ENCODE data around the gene UIMC1.
A peak's percentile ranks its signal among the peaks of the same experiment; 100 is the strongest.
"Not testable (repeated sequence)": the region's sequence is repeated elsewhere in the genome, so short reads cannot be mapped to it uniquely, and the experiment has no call there.

UIMC1 gene

DNA sequence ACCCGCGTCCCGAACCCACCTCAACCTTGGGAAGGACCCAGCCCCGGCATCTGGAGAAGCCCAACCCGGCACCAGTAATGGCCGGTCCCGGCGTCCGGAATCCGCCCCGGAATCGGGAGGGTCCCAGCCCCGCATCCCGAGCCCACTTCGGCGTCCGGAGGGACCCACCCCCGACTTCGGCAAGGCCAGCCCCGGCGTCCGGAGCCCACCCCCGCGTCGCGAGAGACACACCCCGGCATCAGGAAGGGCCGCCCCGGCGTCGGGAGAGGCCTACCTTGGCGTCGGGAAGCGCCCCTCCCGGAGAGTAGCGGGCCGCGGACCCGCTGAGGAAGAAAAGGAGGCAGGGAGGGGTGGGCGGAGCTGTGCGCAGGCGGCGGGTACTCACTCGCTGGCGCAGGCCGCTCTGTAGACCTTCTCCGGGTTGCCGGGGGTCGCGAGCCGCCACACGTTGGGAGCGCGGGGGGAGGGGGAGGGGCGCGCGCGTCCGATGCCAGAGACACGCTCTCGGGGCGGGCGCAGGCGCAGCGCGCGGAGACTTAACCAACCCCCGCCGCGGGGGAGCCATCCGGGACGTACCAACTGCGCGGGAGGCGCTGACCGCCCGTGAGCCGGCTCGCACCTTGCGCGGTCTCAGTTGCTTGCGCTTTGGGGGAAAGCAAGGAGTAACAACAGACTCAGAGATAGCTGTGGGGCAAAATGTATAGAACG, at the start of gene UIMC1:
Gene UIMC1, minus strand, starts transcription at position 515 of the 708 bp plus-strand sequence. CDS start 24,164 bp downstream, outside the sequence.
- DNase-seq, result peak; percentile 72 to 73

DNA sequence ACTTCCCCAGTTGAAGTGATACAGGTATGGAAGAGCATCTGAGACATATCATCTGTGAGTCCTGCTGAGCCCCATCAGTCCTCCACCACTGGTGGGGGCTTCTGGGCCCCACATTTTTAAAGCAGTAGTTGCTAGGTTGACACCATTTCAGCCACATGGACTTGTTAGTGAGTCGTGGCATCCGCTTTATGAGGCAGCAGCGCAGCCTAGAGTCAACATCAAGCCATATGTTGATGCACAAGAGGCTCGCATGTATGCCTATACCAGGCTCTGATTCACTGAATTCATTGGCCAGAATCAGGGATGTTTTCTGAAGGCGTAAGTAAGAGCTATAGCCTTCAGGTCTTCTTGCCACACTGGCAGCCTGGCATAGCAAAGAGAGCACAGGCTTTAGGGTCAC, 42.7 kb upstream of the UIMC1 start:
- no peak for DNase-seq

DNA sequence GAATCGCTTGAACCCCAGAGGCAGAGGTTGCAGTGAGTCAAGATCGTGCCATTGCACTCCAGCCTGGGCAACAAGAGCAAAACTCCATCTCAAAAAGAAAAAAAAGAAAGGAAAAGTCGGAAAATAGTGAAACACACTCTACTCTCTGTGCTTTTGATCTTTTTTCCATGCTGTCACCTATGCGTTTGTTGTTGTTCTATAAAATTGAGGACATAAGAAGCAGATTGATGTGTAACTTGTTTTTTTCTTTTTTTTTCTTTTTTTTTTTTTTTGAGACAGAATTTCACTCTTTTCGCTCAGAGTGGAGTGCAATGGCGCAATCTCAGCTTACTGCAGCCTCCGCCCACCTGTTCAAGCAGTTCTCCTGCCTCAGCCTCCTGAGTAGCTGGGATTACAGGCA, 42.0 kb upstream of the UIMC1 start:
- not testable (repeated sequence) for DNase-seq

DNA sequence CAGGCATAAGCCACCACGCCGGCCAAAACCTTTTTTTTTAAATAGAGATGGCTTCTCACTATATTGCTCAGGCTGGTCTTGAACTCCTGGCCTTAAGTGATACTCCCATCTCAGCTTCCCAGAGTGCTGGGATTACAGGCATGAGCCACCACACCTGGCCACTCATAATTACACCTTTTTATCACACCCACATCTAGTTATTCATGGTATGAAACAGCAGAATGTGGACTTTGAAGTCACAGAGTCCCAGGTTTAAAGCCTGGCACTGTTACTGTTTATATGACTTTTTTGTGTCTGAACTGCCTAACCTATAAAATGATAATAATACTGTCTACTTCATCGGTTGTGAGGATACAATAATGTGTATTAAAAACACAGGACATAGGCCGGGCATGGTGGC, 39.1 kb upstream of the UIMC1 start:
- DNase-seq, result no peak

DNA sequence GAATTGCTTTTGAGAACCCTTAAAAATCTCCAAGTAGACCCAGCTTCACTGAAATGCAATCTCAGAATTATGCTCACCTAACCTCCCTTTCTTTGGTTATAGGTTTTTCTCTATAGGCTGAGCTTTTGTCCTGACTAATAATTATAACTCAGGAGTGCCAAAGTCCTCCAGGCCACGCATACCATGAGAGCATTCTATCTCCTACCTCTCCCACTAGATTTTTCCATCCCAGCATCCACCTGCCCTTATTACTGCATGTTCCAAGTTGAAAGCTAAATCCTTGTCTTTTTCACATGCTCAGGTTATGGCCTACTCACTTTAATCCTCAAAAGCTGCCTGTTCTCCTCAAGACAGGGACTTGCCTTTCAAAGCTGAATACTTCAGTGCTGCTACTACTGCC, 38.1 kb upstream of the UIMC1 start:
- no peak for DNase-seq

GRCh38 chr5:177043958-177044357, 37.4 kb upstream of the UIMC1 start:
- no peak for DNase-seq

- DNase-seq, result no peak
These were observed 36.5 kb upstream of the UIMC1 start for GRCh38 chr5:177043114-177043513.

GRCh38 chr5:177041936-177042335, 35.4 kb upstream of the UIMC1 start:
- no peak for DNase-seq

DNA sequence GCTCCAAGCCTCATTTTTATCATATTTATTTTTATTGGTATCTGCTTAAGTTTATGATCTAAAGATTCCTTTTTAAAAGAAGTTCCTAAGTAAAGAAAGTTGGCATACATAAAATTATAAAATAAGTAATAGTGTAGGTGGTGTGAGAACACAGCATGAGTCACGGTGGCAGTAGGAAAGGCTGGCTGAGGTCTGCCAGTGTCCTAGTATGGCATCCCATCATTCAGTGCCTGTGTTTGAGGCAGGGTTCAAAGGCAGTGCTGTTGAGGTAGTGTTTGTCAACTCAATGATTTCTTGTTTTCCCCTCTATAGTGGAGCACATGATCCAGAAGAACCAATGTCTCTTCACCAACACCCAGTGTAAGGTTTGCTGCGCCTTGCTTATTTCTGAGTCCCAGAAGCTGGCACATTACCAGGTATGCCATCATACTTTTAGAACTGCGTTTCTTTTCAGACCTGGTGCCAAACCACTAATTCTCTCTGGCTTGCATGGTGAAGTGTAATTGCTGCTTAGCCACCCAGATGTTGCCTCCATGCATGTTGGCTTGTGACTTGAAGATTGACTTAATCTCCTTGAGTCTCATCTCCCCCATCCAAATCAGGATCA, 34.3 kb upstream of the UIMC1 start:
- no peak for DNase-seq

- DNase-seq, result no peak
These were observed 30.3 kb upstream of the UIMC1 start for GRCh38 chr5:177036921-177037320.

DNA sequence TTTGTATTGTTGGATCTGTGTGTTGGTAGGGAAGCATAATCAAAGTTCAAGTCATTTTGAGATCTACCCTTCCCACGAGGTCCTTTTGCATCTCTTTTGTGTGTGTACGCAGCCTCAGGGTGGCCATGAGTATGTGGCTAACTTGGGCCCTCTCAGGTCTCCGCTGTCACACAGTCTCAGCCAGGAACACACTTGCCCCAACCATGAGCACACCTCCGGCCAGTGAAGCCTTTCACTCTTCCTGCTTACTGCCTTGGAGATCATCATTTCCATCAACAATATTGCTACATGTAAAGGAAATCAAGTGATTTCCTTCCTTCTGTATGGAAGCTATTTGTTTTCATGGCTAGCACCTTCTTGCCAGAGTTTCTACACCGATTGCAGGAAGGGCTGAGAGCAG, 29.9 kb upstream of the UIMC1 start:
- no peak for DNase-seq

DNA sequence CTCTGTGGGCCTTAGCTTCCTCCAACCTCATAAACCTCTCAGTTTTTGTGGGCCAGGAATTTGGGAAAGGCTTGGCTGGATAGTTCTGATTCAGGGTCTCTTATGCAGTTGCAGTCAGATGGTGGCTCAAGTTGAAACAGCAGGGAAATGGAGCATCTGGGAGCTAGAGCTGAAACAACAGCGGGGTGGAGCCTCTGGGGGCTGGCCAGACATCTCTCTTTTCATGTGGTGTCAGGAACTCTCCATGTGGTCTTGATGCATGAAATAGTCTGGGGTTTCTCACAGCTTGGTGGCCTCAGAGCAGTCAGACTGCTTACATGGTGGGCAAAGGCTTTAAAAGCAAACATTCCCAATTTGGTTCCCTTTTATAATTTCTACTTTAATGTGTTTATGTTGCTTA, 29.4 kb upstream of the UIMC1 start:
- DNase-seq, result no peak

- no peak for DNase-seq
These were observed 22.9 kb upstream of the UIMC1 start for GRCh38 chr5:177029498-177029897.

DNA sequence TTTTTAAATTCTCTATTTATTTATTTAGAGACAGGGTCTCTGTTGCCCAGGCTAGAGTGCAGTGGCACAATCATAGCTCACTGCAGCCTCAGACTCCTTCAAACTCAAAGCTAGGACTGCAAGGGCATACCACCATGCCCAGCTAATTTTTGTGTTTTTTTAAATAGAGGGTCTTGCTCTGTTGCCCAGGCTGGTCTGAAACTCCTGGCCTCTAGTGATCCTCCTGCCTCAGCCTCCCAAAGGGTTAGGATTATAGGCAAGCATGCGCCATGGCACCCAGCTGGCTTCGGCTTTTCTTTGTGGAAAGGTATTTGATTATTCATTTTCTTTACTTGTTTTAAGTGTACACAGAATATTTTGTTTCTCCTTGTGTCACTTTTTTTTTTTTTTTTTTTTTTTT, 21.1 kb upstream of the UIMC1 start:
- no peak for DNase-seq

DNA sequence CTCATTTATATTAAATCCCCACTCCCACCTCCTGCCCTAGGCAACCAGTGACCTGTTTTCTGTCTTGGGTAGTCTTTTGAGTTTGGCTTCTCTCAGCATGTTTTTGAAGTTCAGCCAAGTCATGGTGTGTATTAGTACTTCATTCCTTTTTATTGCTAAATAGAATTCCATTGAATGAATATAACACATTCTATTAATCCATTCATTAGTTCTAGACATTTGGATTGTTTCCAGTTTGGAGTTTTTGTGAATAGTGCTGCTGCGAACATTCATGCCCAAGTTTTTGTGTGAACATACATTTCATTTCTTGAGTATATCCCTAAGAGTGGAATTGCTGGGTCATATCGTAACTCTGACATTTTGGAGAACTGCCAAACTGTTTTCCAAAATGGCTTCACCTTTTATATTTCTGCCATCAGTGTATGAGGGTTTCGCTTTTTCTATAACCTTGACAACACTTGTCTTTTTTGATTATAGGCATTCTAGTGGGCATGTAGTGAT, 18.6 kb upstream of the UIMC1 start:
- DNase-seq, result no peak

- no peak for DNase-seq
These were observed 18.0 kb upstream of the UIMC1 start for GRCh38 chr5:177024559-177024958.

DNA sequence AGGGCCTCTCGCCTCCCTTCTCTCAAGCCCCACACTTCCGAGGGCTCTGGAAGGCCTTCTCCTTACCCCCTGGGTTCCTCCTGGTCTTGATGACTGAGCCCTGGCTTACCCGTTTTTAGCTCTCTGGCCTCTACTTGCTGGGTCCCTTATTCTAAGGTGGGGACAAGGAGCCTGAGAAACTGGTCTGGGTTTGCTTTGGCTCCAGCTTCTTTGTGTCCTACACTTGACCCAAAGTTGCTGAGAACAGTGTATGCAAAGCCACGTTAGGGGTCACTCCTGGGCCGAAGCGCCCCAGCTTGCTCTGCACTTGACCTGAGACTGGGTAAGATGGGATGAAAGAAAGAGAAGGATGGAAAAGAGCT, 16.7 kb upstream of the UIMC1 start:
- peak in 1 of 2 experiments; percentile 9 for DNase-seq

- peak; percentile 88 to 92 for DNase-seq
These were observed 16.1 kb upstream of the UIMC1 start, which contains the start of gene ZNF346 for GRCh38 chr5:177022386-177023302. Gene ZNF346 (plus strand): TSS chr5:177022696. CDS start chr5:177022739, 43 bp downstream.

GRCh38 chr5:177020033-177020432, 13.5 kb upstream of the UIMC1 start:
- no peak for DNase-seq

- no peak for DNase-seq
These were observed 11.8 kb upstream of the UIMC1 start for GRCh38 chr5:177018341-177018740.

DNA sequence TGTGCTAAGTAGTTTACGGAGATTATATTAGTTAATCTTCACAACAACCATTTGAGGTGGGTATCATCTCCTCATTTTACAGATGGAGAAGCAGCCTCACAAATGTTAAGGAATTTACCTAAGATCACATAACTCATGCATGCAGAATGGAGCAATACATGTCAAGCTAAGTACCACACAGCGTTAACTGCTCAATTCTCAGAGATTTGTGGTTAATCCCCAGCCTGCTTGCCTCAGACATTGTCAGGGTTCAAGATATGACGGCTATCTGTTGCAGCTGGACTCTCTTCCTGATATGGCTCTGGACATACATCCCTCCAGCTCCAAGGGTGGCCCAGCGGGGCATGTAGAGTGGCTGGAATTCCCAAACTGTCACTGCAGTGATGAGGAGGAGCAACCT, 8.6 kb upstream of the UIMC1 start:
- no peak for DNase-seq

- no peak for DNase-seq
These were observed 3.6 kb upstream of the UIMC1 start for GRCh38 chr5:177010153-177010552.

- DNase-seq, result no peak
These were observed 2.1 kb upstream of the UIMC1 start for GRCh38 chr5:177008716-177009115.
